GM21515 (cell line): ENCODE measurements around the gene PHOSPHO1.
"Not testable (repeated sequence)": the region's sequence is repeated elsewhere in the genome, so short reads cannot be mapped to it uniquely, and the experiment has no call there.

Experiments used
- ATAC-seq: cut with Tn5 transposase; IDR thresholded peaks from one replicate; pipeline ENCODE4 v1.9.1; 2021; ENCODE audit not compliant: unreplicated experiment

The PHOSPHO1 gene

GRCh38 chr17:49230636-49231562 lies at the start of gene PHOSPHO1:
PHOSPHO1 (minus strand) TSS chr17:49230787; CDS start chr17:49226691, 4,096 bp downstream.
- ATAC-seq, result peak; percentile 86

- ATAC-seq, result no peak
Measured at GRCh38 chr17:49280061-49280460, 49.5 kb upstream of the PHOSPHO1 start.

- ATAC-seq, result not testable (repeated sequence)
Measured at GRCh38 chr17:49279263-49280015, 48.9 kb upstream of the PHOSPHO1 start.

- ATAC-seq, result no peak
Measured at GRCh38 chr17:49278076-49278475, 47.5 kb upstream of the PHOSPHO1 start.

GRCh38 chr17:49277638-49278037 lies 47.1 kb upstream of the PHOSPHO1 start:
- no peak for ATAC-seq

GRCh38 chr17:49275981-49276380 lies 45.4 kb upstream of the PHOSPHO1 start:
- ATAC-seq, result not testable (repeated sequence)

GRCh38 chr17:49269356-49269755 lies 38.8 kb upstream of the PHOSPHO1 start:
- no peak for ATAC-seq

GRCh38 chr17:49267912-49268311 lies 37.3 kb upstream of the PHOSPHO1 start:
- no peak for ATAC-seq

GRCh38 chr17:49266233-49266632 lies 35.6 kb upstream of the PHOSPHO1 start:
- ATAC-seq, result no peak

GRCh38 chr17:49261540-49261939 lies 31.0 kb upstream of the PHOSPHO1 start:
- not testable (repeated sequence) for ATAC-seq

GRCh38 chr17:49260817-49261291 lies 30.3 kb upstream of the PHOSPHO1 start:
- no peak for ATAC-seq

GRCh38 chr17:49260011-49260816 lies 29.6 kb upstream of the PHOSPHO1 start:
- ATAC-seq, result no peak

- no peak for ATAC-seq
Measured at GRCh38 chr17:49259663-49260010, 29.1 kb upstream of the PHOSPHO1 start.

GRCh38 chr17:49258394-49258793 lies 27.8 kb upstream of the PHOSPHO1 start:
- no peak for ATAC-seq

- ATAC-seq, result no peak
Measured at GRCh38 chr17:49255125-49255524, 24.5 kb upstream of the PHOSPHO1 start.

GRCh38 chr17:49254066-49254465 lies 23.5 kb upstream of the PHOSPHO1 start:
- no peak for ATAC-seq

GRCh38 chr17:49252148-49252695 lies 21.6 kb upstream of the PHOSPHO1 start:
- no peak for ATAC-seq

GRCh38 chr17:49249890-49250522 lies 19.4 kb upstream of the PHOSPHO1 start:
- ATAC-seq, result no peak

- ATAC-seq, result no peak
Measured at GRCh38 chr17:49249292-49249794, 18.8 kb upstream of the PHOSPHO1 start.

- ATAC-seq, result no peak
Measured at GRCh38 chr17:49247944-49248343, 17.4 kb upstream of the PHOSPHO1 start.
